DMS153 treated with DMSO at 0.1 percent for 48 hours (cell line): ENCODE measurements around the gene FOXA1.
"Not testable (repeated sequence)": the region's sequence is repeated elsewhere in the genome, so short reads cannot be mapped to it uniquely, and the experiment has no call there.

Experiments used
- DNase-seq: peaks from one replicate; lab custom pipeline; 2025; ENCODE audit not compliant: unreplicated experiment; lab: John Stamatoyannopoulos, UW

Gene FOXA1

GRCh38 chr14:37563189-37563588 lies 31.9 kb downstream of the FOXA1 start:
- DNase-seq = no peak

GRCh38 chr14:37559386-37559785 lies 35.7 kb downstream of the FOXA1 start:
- DNase-seq = no peak

DNA sequence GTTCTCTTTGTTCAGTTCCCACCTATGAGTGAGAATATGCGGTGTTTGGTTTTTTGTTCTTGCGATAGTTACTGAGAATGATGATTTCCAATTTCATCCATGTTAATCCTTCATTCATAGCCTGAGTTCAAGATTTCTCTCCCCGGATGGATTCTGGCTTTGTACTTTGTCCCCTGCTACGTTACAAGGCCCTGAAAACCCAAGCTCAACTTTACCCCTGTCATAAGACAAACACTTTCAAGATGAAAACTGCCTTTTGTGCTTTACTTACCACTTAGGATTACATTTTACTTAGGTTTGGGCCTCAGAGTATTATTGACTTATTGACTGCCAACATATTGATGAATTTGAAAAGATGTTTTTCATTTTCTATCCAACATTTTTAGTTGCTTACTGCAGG lies 36.3 kb downstream of the FOXA1 start:
- DNase-seq = no peak

GRCh38 chr14:37555596-37555995 lies 39.5 kb downstream of the FOXA1 start:
- not testable (repeated sequence) for DNase-seq

- no peak for DNase-seq
Measured at GRCh38 chr14:37553935-37554550, 41.0 kb downstream of the FOXA1 start.

GRCh38 chr14:37551119-37551518 lies 43.9 kb downstream of the FOXA1 start:
- no peak for DNase-seq

DNA sequence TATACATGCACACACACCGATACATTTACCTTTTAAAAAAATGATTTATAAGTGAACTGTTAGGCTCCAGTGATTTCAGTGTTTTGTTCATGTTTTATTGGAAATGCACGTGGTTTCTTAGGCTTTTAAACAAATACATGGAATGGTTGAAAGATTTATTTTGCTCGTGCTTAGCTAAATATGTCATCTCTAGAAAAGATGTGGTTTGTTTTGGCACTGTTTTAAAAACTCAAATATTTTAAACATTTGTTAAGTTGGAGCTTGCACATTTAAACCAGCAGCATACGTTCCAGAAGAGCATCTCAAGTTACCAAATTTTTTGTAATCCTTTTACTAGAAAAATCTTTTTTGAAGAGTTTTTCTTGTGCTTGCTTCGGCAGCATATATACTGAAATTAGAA lies 44.5 kb downstream of the FOXA1 start:
- no peak for DNase-seq

DNA sequence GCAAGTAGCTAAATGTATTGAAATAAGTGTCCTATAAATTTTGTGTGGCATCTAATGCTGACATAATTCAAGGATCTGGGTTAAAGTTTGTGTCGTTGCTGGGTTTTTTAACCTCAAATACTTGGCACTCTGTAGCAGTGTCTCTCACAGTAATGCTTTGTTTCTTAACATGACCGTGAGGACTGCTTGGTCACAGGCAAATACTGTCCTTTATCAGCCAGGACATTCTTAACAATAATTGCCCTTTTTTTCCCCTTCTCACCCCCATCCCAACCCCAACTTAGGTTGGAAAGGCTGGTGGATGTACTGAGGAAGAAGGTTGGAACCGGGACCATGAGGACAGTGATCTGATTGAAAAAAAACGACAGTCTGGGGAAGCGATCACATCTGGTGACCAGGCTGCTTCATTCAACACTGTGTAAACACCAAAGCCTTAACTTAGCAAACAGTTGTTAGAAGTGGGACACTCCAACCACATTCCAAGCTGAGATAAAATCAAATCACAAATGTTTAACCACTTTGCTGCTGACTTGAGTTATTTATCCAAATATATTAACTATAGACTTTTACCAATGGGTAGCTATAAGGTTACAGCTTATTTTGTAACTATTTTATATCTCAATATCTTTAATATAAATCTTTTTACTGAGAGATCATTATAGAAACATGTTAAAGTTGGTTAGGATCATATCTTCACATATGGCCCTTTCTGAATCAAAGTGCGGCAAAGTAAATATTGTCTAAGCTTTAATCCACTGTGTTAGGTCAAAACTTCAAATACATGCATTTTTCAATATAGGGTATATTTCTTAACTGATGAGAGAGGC lies 48.2 kb downstream of the FOXA1 start:
- no peak for DNase-seq

DNA sequence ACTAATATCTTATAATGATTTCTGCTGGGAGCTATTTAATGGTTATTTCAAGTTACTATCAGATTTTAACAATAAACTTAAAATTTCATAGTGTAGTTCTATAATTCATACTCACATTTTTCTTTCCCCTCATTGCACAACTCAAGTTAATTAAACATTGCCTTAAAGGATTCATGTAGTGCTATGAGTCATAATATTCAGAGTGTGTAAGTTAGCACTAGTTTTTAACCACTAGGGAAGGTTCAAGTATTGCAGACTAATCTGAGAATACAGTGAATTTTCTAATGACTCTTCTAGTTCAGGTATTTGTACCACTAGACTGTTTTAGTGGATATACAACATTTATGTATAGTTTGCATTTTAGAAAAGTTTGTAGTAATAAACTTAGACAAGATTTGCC lies 49.9 kb downstream of the FOXA1 start:
- DNase-seq = no peak

DNA sequence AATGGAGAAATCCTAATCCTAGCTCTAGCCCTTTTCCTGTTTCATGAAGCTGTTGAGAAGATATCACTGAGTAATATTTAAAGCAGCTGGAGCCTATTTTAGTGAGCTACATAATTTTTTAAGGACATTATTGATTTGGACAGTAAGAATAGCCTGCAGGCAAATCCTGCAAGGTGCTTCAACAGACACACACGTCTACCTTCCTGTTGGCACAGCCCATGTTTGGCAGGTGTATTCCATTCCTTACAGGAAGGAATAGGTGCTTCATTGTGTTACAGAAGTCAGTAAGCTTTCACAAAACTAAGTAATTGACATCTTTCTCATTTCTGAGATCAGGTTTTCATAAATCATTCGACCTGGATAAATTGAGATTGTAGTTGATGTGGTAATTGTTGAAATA lies 50.6 kb downstream of the FOXA1 start:
- no peak for DNase-seq

GRCh38 chr14:37539992-37540391 lies 55.1 kb downstream of the FOXA1 start:
- DNase-seq = no peak
